NCI-H748 treated with DMSO at 0.1 percent for 48 hours (cell line): ENCODE data around the gene SPG21.
"Not testable (repeated sequence)": the region's sequence is repeated elsewhere in the genome, so short reads cannot be mapped to it uniquely, and the experiment has no call there.

Source experiments
- DNase-seq: peaks from one replicate; lab custom pipeline; 2025; lab: John Stamatoyannopoulos, UW

Gene SPG21, protein sequence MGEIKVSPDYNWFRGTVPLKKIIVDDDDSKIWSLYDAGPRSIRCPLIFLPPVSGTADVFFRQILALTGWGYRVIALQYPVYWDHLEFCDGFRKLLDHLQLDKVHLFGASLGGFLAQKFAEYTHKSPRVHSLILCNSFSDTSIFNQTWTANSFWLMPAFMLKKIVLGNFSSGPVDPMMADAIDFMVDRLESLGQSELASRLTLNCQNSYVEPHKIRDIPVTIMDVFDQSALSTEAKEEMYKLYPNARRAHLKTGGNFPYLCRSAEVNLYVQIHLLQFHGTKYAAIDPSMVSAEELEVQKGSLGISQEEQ

DNA sequence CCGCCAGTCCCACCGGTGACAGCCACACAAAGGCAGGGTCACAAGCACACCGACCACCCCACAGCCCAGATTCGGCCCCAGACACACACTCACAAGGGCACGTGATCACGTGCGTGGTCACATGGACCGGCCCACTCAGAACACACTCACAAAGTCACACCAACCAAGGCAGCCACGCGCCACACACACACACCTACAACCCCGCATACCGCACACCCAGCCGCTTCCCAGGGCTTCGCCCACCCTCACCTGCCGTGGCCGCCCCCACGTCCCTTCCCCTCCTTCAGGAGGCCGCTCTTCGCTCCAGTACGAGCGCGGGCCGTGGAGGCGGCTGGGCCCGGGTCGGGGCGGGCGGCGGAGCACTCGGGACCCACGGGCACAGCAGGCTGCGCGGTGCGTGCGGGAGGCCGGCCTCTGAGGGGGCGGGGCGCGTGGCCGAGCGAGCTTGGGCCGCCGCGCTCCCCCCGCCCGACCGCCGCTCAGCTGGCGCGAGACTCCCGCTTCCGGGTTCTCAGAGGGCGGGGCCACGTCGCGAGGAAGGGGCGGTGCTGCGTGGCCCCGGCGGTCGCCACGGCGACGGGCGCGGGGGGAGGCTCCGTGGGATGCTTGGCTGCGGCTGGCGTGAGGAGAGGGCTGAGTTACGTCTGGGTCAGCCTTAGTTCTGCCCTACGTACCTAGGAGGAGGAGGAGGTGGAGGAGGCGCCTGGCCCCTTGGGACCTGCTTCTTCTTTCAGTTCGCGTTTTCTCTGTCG is at the start of gene SPG21:
SPG21 (minus strand) TSS at position 499 of the 752 bp plus-strand sequence. CDS start 6,345 bp downstream, outside the sequence.
- DNase-seq, result peak; percentile 77

DNA sequence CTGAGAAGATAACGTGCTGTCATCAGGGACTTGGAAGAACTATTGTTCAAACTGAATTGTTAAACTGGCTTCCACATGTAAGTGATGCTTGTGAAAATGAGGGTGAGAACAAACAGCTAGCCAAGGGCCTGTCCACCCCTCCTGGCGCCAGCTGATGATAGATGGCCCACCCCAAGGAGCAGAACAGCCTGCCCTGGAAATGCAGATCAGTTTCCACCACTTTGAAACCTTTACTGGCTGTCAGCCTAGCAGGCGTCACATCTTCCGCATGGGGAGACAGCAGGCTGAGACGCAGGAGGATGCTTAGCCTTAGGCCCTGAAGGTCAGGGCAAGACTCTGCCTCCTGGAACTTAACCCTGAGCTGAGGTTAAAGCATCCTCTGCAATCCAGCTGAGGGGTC is 49.1 kb upstream of the SPG21 start:
- DNase-seq, result no peak

DNA sequence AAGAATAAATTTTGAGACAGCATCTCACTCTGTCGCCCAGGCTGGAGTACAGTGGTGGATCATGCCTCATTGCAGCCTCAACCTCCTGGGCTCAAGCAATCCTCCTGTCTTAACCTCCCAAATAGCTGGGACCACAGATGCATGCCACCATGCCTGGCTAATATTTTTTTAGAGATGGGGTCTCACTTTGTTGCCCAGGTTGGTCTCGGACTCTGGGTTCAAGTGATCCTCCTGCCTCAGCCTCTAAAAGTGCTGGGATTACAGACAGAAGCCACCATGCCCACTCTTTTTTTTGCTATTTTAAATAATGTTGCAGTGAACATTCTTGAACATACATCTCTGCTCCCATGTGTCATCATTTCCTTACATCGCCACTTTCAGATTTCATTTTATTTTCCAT is 48.7 kb upstream of the SPG21 start:
- no peak for DNase-seq

DNA sequence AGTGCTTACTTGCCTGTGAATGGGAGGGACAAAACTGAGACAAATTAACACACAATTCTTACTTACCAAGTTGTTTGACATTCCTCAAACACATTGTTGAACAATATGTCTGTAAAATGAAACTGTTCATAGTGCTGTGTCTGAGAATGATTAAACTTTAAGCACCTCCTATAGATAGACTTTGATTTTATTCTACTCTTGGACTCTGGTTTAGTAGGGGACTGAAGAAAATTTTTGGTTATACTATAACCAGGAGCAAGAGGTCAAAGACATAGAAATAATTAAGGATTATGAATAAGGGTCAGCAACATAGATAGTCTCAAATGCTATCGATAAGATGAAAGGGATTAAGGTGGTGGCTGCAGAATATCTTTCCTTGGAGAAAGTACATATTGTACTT is 47.6 kb upstream of the SPG21 start:
- DNase-seq, result no peak

DNA sequence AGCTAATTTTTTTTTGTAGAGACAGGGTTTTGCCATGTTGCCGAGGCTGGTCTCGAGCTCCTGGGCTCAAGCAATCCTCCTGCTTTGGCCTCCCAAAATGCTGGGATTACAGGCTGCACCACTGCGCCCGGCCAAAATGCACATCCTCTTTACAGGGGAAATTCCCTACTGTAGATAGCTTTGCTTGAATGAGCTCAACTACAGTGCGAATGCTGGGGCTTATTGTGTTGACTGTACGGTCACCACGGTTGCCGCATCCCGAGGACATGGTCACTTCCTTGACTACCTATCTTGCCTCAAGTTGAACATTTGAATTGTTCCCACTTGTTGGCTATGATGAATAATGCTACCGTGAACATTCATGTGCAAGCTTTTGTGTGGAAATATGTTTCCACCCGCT is 45.0 kb upstream of the SPG21 start:
- DNase-seq, result no peak

DNA sequence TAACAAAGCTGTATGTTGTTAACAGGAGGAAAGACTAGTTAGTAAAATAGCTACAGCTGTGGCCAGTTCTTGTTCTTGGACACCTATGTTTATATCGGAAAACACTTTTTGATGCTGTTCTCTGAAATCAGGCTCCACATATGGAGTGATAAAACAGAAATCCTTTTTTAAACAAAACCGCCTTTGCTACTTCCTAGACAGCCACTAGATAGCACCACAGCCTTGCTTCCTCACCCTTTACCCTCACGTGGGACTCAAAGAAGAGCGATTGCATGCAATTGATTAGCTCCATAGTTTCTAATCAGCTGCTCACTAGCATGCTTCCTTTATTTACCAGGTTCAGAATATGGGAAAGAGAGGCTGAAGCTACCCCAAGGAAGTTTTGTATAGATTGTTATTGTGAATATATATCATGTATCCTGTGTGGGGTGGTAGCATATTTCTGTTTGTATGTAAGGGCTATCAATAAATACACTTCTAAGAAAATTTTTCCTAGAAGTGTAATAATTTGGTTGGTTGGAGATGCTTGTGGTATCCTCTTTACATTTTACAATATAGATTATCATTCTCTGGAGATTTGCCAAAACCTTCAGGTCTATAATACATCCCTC is 44.0 kb upstream of the SPG21 start:
- DNase-seq, result peak; percentile 23

DNA sequence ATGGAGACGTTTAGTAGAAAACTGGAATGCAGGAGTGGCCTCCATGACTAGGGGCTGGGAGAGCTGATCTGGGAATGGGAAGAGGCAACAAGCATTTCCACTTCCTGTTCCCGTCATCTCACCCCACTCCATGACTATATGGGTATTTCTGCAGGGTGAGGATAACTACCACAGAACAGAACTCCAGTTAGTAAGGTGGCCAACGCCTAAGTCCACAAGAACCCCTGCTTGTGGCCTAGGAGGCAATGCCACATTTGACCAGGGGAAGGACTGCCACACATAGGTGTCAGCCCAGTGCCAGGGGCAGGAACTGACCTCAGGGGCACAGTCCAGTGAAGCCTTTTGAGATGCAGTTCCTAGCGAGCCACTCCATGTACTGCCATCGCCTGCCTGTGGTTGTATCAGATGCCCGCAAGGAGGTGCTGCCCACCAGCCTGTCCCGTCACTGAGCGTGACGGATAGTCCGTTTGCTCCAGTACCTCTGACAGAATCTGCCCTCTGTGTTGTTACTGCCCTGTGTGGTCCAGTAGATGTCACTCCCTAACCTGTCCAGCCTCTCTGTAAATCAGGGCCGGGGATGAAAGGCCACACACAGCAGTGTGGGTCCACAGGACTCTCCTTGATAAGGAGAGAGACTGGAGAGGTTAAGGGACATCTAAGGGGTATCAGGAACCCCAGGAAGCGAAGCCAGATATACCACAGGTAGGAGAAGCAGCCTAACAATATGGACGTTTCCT is 43.3 kb upstream of the SPG21 start:
- peak; percentile 22 for DNase-seq

DNA sequence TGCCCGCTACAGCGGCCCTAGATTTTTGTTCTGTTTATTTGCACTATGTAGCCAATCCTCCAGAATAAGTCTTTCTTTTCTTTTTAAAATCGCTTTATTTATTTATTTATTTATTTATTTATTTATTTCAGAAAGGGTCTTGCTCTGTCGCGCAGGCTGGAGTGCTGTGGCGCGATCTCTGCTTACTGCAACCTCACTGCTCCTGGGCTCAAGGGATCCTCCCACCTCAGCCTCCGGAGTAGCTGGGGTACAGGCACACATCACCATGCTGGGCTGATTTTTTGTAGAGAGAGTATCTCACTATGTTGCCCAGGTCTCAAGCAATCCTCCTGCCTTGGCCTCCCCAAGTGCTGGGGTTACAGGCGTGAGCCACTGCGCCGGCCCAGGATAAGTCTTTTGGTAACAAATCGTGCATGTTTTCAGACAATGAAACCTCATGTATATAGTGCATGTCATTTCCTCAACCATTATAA is 40.1 kb upstream of the SPG21 start:
- no peak for DNase-seq

DNA sequence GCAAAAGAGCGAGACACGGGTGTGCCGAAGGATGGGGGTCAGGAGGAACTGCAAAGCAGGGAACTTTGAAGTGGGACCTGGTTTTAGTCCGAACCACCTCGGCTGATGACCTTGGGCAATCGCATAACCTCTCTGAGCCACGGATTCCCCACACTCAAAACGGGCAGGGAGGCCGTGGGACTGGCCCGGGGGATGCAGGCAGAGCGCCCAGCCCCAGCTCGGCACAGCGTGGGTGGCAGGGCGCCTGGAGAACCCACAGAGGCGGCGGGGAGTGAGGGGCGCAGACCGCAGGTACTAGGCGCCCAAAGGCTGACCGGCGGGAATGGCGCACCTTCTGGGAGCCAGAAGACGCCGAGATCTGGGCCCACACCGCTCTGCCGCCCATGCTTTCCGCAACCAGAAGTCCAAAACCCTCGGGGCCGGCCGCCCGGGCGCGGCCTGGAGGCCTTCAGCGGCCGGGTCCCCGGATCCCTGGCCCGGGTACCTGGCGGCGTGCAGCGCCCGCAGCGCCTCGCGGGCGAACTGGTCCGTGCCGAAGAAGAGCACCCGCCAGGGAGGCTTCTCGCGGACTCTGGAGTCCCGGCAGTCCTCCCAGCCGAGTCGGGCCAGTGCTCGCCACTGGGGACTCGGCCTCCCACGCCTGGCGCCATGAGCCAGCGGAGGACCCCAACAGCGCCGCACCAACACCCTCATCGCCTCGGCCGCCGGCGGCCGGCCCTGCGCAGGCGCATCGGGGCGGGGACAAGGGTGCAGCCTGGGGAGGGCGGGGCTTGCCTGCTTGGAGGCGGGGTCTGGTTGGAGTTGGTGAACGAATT is 39.4 kb upstream of the SPG21 start, which contains the start of gene MTFMT:
MTFMT (minus strand) TSS at position 719 of the 815 bp plus-strand sequence; CDS start at position 693, 26 bp downstream.
- DNase-seq, result peak; percentile 51

DNA sequence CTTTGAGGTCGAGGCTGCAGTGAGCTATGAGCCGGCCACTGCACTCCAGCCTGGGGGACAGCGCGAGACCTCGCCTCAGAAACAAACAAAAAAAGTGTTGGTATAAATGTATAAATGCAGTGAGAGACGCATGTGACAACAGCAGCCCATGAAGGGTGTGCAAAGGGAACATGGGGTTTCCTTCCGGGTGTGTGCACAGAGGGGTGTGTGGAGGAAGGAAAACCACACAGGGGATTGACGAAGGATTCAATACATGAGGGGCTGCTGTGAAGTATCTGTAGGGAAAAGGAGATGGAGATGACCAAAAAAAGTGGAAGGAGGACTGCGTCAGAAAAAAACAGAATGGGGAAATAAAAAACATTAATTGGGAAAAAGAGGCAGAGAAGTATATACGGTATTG is 38.6 kb upstream of the SPG21 start:
- no peak for DNase-seq

DNA sequence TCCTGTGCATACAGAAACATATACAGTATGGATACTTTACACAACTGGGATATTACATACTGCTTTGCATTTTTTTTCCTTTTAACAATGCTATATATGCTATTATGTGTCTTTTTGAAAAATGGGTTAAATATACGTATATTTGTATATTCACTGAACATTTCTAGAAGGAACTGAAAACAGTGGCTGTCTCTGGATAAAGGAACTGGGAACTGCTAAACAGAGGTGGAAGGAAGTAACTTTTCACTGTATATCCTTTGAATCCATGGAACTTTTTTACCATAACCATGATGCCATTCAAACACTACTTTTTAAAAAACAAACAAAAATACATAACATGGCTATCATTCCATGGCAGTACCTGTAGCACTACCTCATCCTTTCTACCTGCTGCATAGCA is 37.9 kb upstream of the SPG21 start:
- DNase-seq, result no peak

DNA sequence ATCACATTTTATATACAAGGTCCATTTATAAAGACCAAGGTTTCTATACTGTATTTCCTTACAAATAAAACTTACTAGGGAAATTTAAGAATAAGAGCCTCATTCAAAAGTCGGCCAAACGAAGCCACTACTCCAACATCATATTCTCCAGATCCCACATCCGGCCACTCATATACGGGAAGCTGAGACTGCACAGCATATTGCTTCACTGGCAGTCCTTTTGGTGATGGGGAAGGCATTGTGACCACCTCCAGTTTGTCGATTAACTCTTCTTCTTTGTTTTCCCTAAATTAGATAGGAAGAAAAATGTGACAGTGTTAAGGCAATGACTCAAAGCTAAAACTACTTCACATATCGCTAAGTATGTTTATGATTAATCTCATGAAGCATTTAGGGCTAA is 37.0 kb upstream of the SPG21 start:
- no peak for DNase-seq

DNA sequence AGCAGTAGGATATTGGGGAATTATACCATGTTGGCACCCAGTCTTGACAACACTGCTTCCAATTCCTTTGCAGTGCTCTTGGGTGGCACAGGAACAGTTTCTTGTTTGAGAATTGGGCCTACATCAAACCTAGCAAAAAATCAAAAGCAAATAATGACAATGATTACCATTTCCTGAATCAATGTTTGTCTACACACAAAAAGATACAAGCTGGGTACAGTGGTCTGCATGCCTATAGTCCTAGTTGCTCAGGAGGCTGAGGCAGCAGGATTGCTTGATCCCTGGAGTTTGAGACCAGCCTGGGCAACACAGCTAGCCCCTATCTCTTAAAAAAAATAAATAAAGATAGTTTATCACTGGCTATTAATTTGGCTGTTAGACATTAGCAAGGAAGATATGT is 31.8 kb upstream of the SPG21 start:
- DNase-seq, result no peak

DNA sequence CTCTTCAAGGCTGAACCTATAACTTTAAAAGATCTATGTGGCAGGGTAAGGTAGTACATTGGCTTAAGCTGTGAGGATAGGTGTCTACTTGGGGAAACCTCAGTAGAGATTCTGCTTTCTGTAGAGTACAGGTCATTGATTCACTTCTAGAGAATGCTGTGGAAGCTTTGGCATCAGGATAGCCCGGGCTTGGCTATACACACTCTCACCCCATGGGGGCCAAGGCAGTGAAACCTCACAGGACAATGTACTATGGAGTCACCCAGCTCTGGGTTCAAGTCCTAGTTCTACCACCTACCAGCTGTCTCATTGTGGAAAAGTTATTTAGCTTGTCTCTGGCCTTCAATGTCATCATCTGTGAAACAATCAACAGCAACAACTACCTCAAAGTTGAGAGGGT is 30.7 kb upstream of the SPG21 start:
- DNase-seq, result no peak

DNA sequence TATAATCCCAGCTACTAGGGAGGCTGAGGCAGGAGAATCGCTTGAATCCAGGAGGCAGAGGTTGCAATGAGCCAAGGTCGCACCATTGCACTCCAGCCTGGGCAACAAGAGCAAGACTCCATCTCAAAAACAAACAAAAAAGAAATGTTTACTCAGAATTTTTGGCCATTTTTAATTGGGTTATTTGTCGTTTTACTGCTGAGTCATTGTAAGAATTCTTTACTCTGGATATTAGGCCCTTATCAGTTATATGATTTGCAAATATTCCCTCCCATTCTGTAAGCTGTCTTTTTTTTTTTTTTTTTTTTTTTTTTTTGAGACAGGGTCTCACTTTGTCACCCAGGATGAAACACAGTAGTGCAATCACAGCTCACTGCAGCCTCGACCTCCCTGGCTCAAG is 21.5 kb upstream of the SPG21 start:
- not testable (repeated sequence) for DNase-seq

DNA sequence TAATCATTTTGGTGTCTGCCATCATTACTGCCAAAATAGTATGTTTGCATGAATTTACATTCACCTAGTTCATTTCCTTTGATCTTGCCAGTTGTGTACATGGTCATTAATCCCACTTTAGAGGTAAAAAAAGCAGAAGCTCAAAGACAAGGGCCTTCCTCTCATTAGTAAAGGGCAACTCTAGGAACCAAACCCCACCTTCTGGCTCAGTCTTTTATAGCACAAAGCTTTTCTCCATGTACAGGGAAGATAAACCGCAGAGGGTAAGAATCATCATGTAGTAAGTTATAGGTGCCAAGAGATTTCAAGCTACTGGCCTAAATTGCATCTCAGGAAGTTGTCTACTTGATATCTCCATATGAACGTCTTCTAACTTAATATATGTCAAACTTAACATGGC is 19.3 kb upstream of the SPG21 start:
- no peak for DNase-seq

DNA sequence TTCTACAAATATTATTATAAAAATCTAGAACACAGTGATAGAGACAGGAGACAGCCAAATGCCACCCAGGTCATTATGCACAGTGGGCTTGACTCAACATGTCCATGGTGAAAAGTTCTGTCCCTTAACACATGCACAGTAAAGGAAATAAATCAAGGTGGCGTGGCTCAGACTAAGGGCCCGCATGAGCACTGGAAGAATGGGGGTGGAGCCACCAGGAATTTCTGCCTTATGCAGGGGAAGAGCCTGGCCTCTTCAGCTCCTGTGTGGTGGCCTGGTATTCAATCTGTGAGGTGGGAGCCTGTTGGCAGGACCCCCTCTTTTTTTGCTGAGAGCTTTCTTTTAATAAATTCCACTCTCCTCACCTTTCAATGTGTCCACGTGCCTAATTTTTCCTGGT is 17.2 kb upstream of the SPG21 start:
- DNase-seq, result no peak

DNA sequence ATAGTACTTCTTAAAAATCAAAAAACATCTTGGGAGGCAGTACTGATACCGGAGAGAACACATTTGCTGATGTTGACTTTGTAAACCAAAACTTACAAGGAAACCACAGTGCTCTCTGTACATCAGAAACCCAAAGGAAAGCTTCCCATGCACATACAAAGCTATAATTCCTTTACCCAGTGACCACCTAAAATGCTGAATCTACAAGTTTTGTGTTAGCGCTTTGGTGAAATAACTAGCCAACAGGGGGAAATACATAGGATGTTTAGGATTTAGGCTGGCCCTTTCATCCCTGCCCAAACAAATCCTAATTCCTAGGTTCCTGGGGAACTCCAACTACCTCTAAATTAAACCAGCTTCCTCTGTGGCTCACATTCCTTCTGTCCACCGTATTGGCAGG is 15.3 kb upstream of the SPG21 start:
- DNase-seq, result no peak

DNA sequence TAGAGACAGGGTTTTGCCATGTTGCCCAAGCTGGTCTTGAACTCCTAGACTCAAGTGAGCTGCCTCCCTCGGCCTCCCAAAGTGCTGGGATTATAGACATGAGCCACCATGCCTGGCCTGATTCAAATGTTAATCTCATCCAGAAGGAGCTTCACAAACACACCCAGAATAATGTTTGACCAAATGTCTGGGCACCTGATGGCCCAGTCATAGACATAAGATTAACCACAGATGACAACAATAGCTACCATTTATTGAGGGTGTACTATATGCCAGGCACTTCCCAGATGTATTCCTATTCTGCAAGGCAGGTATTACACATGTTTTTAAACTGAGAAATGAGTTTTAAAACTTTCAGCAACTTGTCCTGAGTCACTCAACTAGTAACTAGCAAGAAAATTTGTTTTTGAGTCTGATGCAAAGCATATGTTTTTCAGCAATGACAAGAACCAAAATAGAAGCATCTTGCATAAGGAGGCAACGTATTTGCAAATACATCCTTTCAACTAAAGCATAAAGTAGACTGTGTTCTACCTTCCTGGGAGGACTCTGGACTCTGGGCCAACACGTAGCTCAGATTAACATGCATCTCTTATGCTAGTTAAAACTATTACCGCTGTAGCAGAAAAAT is 8.1 kb upstream of the SPG21 start:
- DNase-seq, result no peak

DNA sequence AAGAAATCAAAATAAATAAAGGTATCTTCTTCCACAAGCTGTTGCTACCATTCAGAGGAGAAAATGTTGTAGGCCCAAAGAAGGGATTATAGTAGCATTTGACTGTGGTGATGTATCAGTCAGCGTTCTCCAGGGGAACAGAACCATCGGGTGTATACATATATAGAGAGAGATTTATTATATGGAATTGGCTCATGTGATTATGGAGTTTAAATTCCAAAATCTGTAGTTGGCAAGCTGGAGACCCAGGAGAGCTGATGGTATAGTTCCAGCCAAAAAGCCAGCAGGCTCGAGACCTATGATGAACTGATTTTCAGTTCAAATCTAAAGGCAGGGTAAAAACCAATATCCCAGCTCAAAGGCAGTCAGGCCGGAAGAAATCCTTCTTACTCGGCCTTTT is 7.4 kb upstream of the SPG21 start:
- DNase-seq, result no peak

DNA sequence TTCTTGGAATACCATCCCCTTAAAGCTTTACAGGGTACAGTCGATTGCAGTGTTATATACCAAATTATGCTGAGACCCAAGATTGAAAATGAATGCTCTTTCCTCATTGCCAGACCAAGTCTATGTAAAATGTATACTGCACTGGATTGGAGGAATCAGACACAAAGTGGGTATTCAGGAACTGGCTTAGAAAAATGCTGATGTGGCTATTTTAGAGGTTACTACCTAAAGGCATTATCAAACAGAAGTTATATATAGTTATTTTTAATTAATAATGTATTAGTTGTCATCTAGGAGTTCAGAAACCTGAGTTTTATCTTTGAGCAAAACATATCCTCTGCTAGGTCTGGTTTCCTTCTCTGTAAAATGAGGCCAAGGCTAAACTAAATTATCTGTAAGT is 3.6 kb upstream of the SPG21 start:
- no peak for DNase-seq
